Vagina (tissue), 2 donors: ENCODE results near the gene SWI5.

Experiments used
- CTCF ChIP-seq, 3 experiments: fragments of 450-650 bp in 2 of 3; fragments of 200-600 bp in 1 of 3; sonication (generic) in 1 of 3; IDR thresholded peaks; one replicate each; pipeline ENCODE4 v1.5.1; 2017 to 2019; ENCODE audit warnings: antibody characterized with exemption in 3 of 3, mild to moderate bottlenecking in 2 of 3, moderate library complexity in 2 of 3
- POLR2AphosphoS5 ChIP-seq, 2 donors: sonication (generic); formaldehyde crosslinking; IDR thresholded peaks; one replicate each; pipeline ENCODE4 v1.9.0; 2017; ENCODE audit warnings: antibody characterized with exemption in 2 of 2, mild to moderate bottlenecking in 2 of 2, low read depth in 1 of 2; ENCODE audit not compliant: insufficient read depth in 1 of 2

GRCh38 chr9:128276574-128277270, 646 bp downstream of the SWI5 start:
- TF ChIP-seq CTCF (IDR thresholded peaks at IDR 0.05) (no peak), POLR2AphosphoS5 (IDR thresholded peaks at IDR 0.05; ENCODE audit: insufficient read depth in 1 of 2, low read depth in 1 of 2) (no peak)
